GM12801 (cell line): ENCODE data around the gene PTPRD.

Source experiments
- CTCF ChIP-seq: IDR thresholded peaks from one replicate; pipeline ENCODE4 v1.5.1; 2011; ENCODE audit warnings: control low read depth; ENCODE audit not compliant: insufficient read length; ENCODE audit errors: extremely low read depth

Gene PTPRD

DNA sequence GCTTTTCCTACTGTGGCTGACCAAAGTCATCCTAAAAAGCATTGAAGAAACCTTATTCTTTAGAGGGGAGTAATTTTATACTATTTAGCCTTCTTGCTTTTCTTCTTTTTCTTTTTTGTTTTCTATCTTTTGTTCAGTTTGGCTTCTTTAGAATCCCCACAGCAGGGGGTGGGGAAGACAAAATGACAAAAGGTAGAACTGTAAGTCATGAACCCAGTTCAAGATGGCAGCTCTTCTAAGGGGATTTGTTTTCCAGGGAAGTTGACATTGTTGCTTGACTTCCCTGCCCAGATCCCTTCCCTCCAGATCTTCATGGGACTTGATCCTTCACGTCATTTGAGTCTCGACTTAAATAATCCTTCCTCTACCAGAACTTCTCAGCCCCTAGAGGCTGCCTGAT, 2120.8 kb downstream of the PTPRD start:
- no peak for TF ChIP-seq CTCF

DNA sequence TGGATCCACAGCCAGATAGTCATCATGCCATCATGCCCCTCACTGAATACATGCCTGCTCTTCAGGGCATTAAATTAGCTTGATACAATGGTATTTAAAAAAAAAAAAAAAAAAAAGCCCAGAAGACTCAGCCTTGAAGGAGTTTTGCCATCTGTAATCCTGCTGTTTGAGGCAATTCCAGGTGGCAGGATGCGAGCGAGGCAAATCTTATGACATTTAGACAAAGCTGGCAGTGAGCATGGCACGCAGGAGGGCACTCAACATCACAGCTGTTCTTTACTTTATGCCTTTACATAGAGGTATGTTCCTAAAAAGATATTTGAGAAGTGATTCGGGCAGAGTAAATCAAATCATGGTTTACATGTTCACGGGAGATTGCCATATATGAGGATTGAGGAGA, 2121.2 kb downstream of the PTPRD start:
- no peak for TF ChIP-seq CTCF

DNA sequence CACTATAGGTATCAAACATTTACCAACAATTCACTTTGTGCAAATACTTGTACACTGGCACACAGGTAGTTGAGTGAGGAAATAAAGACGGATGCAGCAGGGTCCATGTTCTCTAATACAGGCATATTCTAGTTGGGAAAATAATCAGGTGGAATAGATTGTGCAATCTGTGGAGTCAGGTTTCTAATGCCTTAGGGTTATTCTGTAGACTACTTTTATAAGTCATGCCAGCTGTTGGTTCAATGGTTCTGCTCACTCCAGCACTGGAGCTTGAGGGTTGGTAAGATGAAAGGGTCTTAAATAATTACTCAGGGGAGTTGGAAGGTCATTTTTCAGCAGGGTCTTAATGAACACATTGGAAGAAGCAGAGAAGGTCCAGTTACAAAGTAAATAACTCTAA, 2123.0 kb downstream of the PTPRD start:
- TF ChIP-seq CTCF: no peak

DNA sequence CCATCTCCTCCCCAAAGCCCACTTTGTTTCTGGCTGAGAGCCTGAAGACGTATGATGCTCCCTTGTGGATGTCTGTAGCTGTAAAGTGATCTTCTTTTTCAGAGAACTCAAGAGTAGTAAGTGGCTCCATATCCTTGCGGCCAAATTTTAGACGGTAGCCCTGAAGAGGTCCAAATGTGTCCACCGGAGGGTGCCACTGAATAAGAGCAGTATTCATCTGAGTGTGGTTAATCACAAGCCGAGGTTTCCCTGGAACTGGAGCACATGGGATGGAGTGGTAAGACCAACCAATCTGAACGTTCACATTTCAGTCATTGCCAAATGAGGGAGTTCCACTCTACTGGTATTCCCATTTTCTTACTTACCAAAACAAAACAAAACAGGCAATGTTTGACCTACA, 2126.7 kb downstream of the PTPRD start:
- no peak for TF ChIP-seq CTCF

GRCh38 chr9:8484597-8485191, 2128.1 kb downstream of the PTPRD start:
- no peak for TF ChIP-seq CTCF

GRCh38 chr9:8477450-8477849, 2135.4 kb downstream of the PTPRD start:
- TF ChIP-seq CTCF: no peak

DNA sequence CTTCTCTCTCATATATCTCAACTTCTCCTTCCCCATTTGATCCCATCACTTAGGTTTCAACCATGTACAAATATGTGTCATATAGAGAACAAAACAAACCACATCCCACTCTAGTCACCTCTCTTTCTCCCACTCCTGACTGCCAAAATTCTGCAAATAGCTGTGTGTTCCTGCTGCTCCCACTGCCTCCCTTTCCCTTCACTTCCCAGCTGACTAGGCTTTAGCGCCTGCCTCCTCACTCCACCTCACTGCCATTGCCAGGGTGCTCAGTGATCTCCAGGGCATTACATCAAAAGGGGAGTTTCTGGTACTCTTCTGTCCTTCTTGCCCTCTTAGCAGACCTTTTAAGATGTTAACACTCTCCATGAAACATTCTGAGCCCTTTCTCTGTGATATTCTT, 2137.9 kb downstream of the PTPRD start:
- no peak for TF ChIP-seq CTCF
